22Rv1 (cell line): ENCODE measurements around the gene SERPINB11.

Experiments
- CTCF ChIP-seq: fragments of 450-650 bp; IDR thresholded peaks from 2 replicates; pipeline ENCODE4 v1.5.1; 2017; ENCODE audit warnings: mild to moderate bottlenecking
- ZFX ChIP-seq: fragments of 450-650 bp; IDR thresholded peaks from 2 replicates; pipeline ENCODE4 v1.6.1; 2017; ENCODE audit warnings: antibody characterized with exemption, borderline replicate concordance

DNA sequence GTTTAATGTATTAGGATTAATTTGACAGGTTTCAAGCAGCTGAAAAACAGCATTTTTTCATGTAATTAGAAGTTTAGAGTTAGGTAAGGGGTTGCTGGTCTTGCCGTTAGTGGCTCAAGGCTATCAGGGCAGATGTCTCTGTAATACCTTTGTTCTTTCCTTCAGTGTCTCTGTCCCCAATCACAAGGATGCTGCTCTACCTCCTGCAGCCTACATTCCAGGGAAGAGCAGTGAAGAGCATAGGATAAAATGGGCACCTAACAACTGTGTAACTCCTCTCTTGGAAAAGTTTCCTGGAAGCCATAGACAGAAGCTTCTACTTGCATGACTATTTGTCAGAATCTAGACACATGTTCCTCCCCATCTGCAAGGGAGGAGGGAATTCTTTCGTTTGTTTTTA, 63.1 kb downstream of the SERPINB11 start:
- TF ChIP-seq CTCF (no peak), ZFX (no peak)
